Astrocyte of the spinal cord (primary cell): ENCODE measurements around the gene PPP1R3G.

Experiments used
- DNase-seq: peaks from one replicate; pipeline ENCODE4 v3.0.0; 2011; ENCODE audit warnings: low read depth, low spot score
- H3K4me3 ChIP-seq: 2 replicates; pipeline ENCODE4 v1.5.1; 2011; ENCODE audit warnings: low read depth, mild to moderate bottlenecking, low read length, moderate library complexity
- in situ Hi-C: cut with HindIII; loops from 2 replicates; pipeline ENCODE4 v1.10.0; 2017; ENCODE audit warnings: low sequenced_read_pairs
- TF ChIP-seq, protein P1 (sequence below): IDR thresholded peaks from 2 replicates; pipeline ENCODE4 v1.5.1; 2012; ENCODE audit warnings: low read depth, mild to moderate bottlenecking, low read length, inconsistent platforms

Gene PPP1R3G

DNA sequence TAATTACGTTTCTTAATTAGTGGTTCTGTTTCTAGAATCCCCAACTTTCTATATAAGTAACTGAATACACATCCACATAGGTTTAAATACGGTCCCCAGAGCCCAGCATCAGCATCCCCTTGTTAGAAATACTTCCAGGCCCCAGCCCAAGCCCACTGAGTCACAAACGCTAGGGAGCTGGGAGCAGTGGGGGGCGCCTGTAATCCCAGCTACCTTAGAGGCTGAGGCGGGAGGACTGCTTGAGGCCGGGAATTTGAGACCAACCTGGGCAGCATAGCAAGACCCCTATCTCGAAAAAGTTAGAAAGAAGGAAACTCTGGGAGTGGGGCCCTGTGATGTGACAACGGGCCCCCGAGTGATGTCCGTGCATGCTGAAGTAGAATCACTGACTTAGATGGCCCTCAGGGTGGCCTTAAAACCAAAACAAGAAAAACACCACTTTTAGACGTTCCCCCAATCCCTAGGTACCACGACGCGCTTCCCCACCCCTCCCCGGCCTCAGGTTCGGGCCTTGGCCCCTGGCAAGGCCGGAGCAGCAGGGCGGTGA is 1.3 kb upstream of the PPP1R3G start:
- in situ Hi-C loops = no loop called here
- H3K4me3 ChIP-seq = no peak overlapping the region
- DNase-seq = no peak
- TF ChIP-seq, protein P1, sequence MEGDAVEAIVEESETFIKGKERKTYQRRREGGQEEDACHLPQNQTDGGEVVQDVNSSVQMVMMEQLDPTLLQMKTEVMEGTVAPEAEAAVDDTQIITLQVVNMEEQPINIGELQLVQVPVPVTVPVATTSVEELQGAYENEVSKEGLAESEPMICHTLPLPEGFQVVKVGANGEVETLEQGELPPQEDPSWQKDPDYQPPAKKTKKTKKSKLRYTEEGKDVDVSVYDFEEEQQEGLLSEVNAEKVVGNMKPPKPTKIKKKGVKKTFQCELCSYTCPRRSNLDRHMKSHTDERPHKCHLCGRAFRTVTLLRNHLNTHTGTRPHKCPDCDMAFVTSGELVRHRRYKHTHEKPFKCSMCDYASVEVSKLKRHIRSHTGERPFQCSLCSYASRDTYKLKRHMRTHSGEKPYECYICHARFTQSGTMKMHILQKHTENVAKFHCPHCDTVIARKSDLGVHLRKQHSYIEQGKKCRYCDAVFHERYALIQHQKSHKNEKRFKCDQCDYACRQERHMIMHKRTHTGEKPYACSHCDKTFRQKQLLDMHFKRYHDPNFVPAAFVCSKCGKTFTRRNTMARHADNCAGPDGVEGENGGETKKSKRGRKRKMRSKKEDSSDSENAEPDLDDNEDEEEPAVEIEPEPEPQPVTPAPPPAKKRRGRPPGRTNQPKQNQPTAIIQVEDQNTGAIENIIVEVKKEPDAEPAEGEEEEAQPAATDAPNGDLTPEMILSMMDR = no peak

GRCh38 chr6:5084360-5084780 is 771 bp upstream of the PPP1R3G start:
- in situ Hi-C loops = no loop called here
- no peak for DNase-seq
- TF ChIP-seq, protein P1 = no peak
- H3K4me3 ChIP-seq = peak overlapping the region; percentile 48

DNA sequence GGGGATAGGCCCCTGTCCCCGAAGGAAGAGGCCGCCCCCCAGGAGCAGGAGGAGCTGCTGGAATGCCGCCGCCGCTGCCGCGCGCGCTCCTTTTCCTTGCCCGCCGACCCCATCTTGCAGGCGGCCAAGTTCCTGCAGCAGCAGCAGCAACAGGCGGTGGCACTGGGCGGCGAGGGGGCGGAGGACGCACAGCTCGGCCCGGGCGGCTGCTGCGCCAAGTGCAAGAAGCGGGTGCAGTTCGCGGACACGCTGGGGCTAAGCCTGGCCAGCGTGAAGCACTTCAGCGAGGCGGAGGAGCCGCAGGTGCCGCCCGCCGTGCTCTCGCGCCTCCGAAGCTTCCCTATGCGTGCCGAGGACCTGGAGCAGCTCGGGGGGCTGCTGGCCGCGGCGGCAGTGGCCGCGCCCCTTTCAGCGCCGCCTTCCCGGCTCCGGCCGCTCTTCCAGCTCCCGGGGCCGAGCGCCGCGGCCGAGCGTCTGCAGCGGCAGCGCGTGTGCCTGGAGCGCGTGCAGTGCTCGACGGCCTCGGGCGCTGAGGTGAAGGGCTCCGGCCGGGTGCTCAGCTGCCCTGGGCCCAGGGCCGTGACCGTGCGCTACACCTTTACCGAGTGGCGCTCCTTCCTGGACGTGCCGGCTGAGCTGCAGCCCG is 630 bp downstream of the PPP1R3G start:
- TF ChIP-seq, protein P1 = no peak
- DNase-seq = peak; percentile 35
- peak overlapping the region; percentile 48 for H3K4me3 ChIP-seq
- in situ Hi-C loops = no loop called here

GRCh38 chr6:5086294-5086890 is 1.3 kb downstream of the PPP1R3G start:
- no peak overlapping the region for H3K4me3 ChIP-seq
- in situ Hi-C loops = no loop called here
- TF ChIP-seq, protein P1 = no peak
- no peak for DNase-seq

- TF ChIP-seq, protein P1 = no peak
- in situ Hi-C loops = no loop called here
- no peak for DNase-seq
- H3K4me3 ChIP-seq = no peak overlapping the region
Observed at GRCh38 chr6:5087389-5087788, 2.2 kb downstream of the PPP1R3G start.

- in situ Hi-C loops = no loop called here
- no peak for DNase-seq
- TF ChIP-seq, protein P1 = no peak
- no peak overlapping the region for H3K4me3 ChIP-seq
Observed at GRCh38 chr6:5088780-5089179, 3.6 kb downstream of the PPP1R3G start.
